B cell (primary cell): ENCODE results near the gene RARRES2.

Experiments used
- CTCF ChIP-seq: fragments of 200-600 bp; IDR thresholded peaks from one replicate; pipeline ENCODE4 v1.8.0; 2022; ENCODE audit warnings: antibody characterized with exemption, mild to moderate bottlenecking
- EZH2 ChIP-seq: IDR thresholded peaks from 2 replicates; pipeline ENCODE4 v1.6.1; 2012; ENCODE audit warnings: borderline replicate concordance, low read depth, mild to moderate bottlenecking, moderate library complexity, low read length; ENCODE audit not compliant: insufficient read depth, poor library complexity, severe bottlenecking

GRCh38 chr7:150343225-150343624 is 1.8 kb upstream of the RARRES2 start:
- TF ChIP-seq CTCF (no peak), EZH2 (no peak)
